K562 (cell line): Measurements from ENCODE around the gene HAUS5. TPM values are rescaled to one million over a fixed set of nuclear protein-coding genes. Genes with fewer than 3 reads are reported as not detected.

Source experiments
- CCNT2 ChIP-seq: IDR thresholded peaks from 2 replicates; pipeline ENCODE4 v1.6.1; 2011; ENCODE audit warnings: borderline replicate concordance, low read depth, mild to moderate bottlenecking, moderate library complexity, mixed read lengths, low read length; ENCODE audit not compliant: insufficient read length; ENCODE audit errors: extremely low read depth
- CREB3 ChIP-seq: fragments of 450-650 bp; conservative IDR thresholded peaks from 2 replicates; pipeline ENCODE4 v1.6.1; 2016; ENCODE audit warnings: missing genetic modification characterization, low read depth, mild to moderate bottlenecking, missing compliant biosample characterization, moderate library complexity
- FOXA1 ChIP-seq: fragments of 450-650 bp; IDR thresholded peaks from 2 replicates; pipeline ENCODE4 v1.6.1; 2016; ENCODE audit warnings: mild to moderate bottlenecking, borderline replicate concordance
- HNRNPLL ChIP-seq: fragments of 200-400 bp; formaldehyde crosslinking; IDR thresholded peaks from 2 replicates; pipeline ENCODE4 v1.6.1; 2017; ENCODE audit warnings: low read length, low read depth, mild to moderate bottlenecking; ENCODE audit not compliant: poor library complexity, severe bottlenecking
- IRF2 ChIP-seq: sonication (generic); formaldehyde crosslinking; IDR thresholded peaks from 2 replicates; pipeline ENCODE4 v1.8.1; 2022; ENCODE audit warnings: mild to moderate bottlenecking, missing genetic modification reagents
- PHB ChIP-seq: fragments of 250-450 bp; sonication (Bioruptor Pico); IDR thresholded peaks from 2 replicates; pipeline ENCODE4 v1.5.0; 2021
- RNF2 ChIP-seq: sonication (generic); IDR thresholded peaks from 2 replicates; pipeline ENCODE4 v1.6.1; 2016
- SIN3B ChIP-seq: fragments of 450-650 bp; IDR thresholded peaks from 2 replicates; pipeline ENCODE4 v1.6.1; 2017; ENCODE audit warnings: low read depth, mild to moderate bottlenecking, moderate library complexity
- SLC30A9 ChIP-seq: fragments of 250-450 bp; sonication (Bioruptor Pico); IDR thresholded peaks from 2 replicates; pipeline ENCODE4 v1.8.0; 2022; ENCODE audit warnings: mild to moderate bottlenecking, moderate library complexity
- ZBED1 ChIP-seq: IDR thresholded peaks from 2 replicates; pipeline ENCODE4 v1.6.1; 2014
- ZC3H11A ChIP-seq: IDR thresholded peaks from 2 replicates; pipeline ENCODE4 v1.6.1; 2012; ENCODE audit warnings: low read depth, low read length, improper control_type of control experiment
- ZNF445 ChIP-seq: fragments of 250-450 bp; sonication (Bioruptor Pico); IDR thresholded peaks from 2 replicates; pipeline ENCODE4 v1.4.0; 2020; ENCODE audit warnings: low read depth, mild to moderate bottlenecking, moderate library complexity
- ZNF79 ChIP-seq: fragments of 250-450 bp; sonication (Bioruptor Pico); IDR thresholded peaks from 2 replicates; pipeline ENCODE4 v1.4.0; 2020; ENCODE audit warnings: low read depth, mild to moderate bottlenecking, moderate library complexity
- ZNF830 ChIP-seq: fragments of 250-450 bp; sonication (Bioruptor Pico); IDR thresholded peaks from 2 replicates; pipeline ENCODE4 v1.5.0; 2021; ENCODE audit warnings: mild to moderate bottlenecking
- polyA plus RNA-seq, 8 experiments: library from polyadenylated mRNA; depleted of rRNA in 4 of 8; stranded (reverse) in 5 of 8; unstranded in 3 of 8; fragments of >200 nt; fragmentation: Nextera tagmentation in 2 of 8; fragmentation: Illumina TruSeq in 1 of 8; extraction: Ambion mirVana in 2 of 8; extraction: Trizol in 1 of 8; gene quantifications; 2 replicates each; pipeline versions ENCODE4 v1.2.1 to v1.2.3, GENCODE V29; 2011 to 2014; ENCODE audit warnings: inconsistent platforms in 1 of 8, missing spikeins in 1 of 8
- total RNA-seq, 7 experiments: library from RNA; depleted of rRNA in 6 of 7; stranded (reverse); fragments of >200 nt in 6 of 7; fragmentation: Illumina TruSeq in 2 of 7; extraction: Trizol in 2 of 7; gene quantifications; 2 replicates each; pipeline versions ENCODE4 v1.2.1 to v1.2.3, GENCODE V29; 2011 to 2021; ENCODE audit warnings: low replicate concordance in 1 of 7
- TF ChIP-seq, protein P1 (sequence below): fragments of 250-450 bp; sonication (Bioruptor Pico); IDR thresholded peaks from 2 replicates; pipeline ENCODE4 v1.8.0; 2022; ENCODE audit warnings: moderate library complexity, mild to moderate bottlenecking, inconsistent platforms
- TF ChIP-seq, protein P2 (sequence below): fragments of 250-450 bp; sonication (Bioruptor Pico); IDR thresholded peaks from 2 replicates; pipeline ENCODE4 v1.4.0; 2020; ENCODE audit warnings: mild to moderate bottlenecking
- TF ChIP-seq, protein P3 (sequence below): fragments of 450-650 bp; formaldehyde crosslinking; IDR thresholded peaks from 2 replicates; pipeline ENCODE4 v1.4.0; 2020; ENCODE audit warnings: mild to moderate bottlenecking, moderate library complexity
- TF ChIP-seq, protein P4 (sequence below), 2 experiments: fragments of 450-650 bp; conservative IDR thresholded peaks; 2 replicates each; pipeline ENCODE4 v1.6.1; 2017; ENCODE audit warnings: mild to moderate bottlenecking in 2 of 2, moderate library complexity in 2 of 2

HAUS5 gene
- total and polyA plus RNA-seq, 9 of the 15 experiments (the other 6 are each of a cell fraction or from before 2014, with no cell fraction given) = 3.5 to 41.3 (median 14.2) TPM

- TF ChIP-seq PHB = 0 out of 2 replicates have a peak, but pooled peaks have one; percentile 44
- TF ChIP-seq IRF2 (CRISPR knock-in tag) = no peak
- 0 out of 2 replicates have a peak, but pooled peaks have one; percentile 32 for TF ChIP-seq ZNF79 (CRISPR knock-in tag)
- TF ChIP-seq ZBED1 = no peak
- peak; percentile 89 for TF ChIP-seq SIN3B
- TF ChIP-seq, protein P1, sequence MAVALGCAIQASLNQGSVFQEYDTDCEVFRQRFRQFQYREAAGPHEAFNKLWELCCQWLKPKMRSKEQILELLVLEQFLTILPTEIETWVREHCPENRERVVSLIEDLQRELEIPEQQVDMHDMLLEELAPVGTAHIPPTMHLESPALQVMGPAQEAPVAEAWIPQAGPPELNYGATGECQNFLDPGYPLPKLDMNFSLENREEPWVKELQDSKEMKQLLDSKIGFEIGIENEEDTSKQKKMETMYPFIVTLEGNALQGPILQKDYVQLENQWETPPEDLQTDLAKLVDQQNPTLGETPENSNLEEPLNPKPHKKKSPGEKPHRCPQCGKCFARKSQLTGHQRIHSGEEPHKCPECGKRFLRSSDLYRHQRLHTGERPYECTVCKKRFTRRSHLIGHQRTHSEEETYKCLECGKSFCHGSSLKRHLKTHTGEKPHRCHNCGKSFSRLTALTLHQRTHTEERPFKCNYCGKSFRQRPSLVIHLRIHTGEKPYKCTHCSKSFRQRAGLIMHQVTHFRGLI (CRISPR knock-in tag) = peak; percentile 82; the same call in 1 of the 2 replicates
- TF ChIP-seq ZNF830 = 0 out of 2 replicates have a peak, but pooled peaks have one; percentile 58
- TF ChIP-seq CREB3 (tag) = peak; percentile 70
- TF ChIP-seq HNRNPLL = peak; percentile 74
- TF ChIP-seq, protein P2, sequence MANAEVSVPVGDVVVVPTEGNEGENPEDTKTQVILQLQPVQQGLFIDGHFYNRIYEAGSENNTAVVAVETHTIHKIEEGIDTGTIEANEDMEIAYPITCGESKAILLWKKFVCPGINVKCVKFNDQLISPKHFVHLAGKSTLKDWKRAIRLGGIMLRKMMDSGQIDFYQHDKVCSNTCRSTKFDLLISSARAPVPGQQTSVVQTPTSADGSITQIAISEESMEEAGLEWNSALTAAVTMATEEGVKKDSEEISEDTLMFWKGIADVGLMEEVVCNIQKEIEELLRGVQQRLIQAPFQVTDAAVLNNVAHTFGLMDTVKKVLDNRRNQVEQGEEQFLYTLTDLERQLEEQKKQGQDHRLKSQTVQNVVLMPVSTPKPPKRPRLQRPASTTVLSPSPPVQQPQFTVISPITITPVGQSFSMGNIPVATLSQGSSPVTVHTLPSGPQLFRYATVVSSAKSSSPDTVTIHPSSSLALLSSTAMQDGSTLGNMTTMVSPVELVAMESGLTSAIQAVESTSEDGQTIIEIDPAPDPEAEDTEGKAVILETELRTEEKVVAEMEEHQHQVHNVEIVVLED (CRISPR knock-in tag) = peak; percentile 74
- no peak for TF ChIP-seq ZC3H11A
- no peak for TF ChIP-seq FOXA1
- no peak for TF ChIP-seq SLC30A9
- TF ChIP-seq, protein P3, sequence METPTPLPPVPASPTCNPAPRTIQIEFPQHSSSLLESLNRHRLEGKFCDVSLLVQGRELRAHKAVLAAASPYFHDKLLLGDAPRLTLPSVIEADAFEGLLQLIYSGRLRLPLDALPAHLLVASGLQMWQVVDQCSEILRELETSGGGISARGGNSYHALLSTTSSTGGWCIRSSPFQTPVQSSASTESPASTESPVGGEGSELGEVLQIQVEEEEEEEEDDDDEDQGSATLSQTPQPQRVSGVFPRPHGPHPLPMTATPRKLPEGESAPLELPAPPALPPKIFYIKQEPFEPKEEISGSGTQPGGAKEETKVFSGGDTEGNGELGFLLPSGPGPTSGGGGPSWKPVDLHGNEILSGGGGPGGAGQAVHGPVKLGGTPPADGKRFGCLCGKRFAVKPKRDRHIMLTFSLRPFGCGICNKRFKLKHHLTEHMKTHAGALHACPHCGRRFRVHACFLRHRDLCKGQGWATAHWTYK (CRISPR knock-in tag) = peak; percentile 58; the same call in 1 of the 2 replicates
- TF ChIP-seq RNF2 = 0 out of 2 replicates have a peak, but pooled peaks have one; percentile 48
- TF ChIP-seq, protein P4, sequence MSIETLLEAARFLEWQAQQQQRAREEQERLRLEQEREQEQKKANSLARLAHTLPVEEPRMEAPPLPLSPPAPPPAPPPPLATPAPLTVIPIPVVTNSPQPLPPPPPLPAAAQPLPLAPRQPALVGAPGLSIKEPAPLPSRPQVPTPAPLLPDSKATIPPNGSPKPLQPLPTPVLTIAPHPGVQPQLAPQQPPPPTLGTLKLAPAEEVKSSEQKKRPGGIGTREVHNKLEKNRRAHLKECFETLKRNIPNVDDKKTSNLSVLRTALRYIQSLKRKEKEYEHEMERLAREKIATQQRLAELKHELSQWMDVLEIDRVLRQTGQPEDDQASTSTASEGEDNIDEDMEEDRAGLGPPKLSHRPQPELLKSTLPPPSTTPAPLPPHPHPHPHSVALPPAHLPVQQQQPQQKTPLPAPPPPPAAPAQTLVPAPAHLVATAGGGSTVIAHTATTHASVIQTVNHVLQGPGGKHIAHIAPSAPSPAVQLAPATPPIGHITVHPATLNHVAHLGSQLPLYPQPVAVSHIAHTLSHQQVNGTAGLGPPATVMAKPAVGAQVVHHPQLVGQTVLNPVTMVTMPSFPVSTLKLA (conservative IDR thresholded peaks at IDR 0.05) = peak; percentile 74 to 90
- TF ChIP-seq ZNF445 (CRISPR knock-in tag) = peak; percentile 66; the same call in 1 of the 2 replicates
- TF ChIP-seq CCNT2 = no peak
Observed at GRCh38 chr19:35612559-35613321, at the start of gene HAUS5 (continued).
